Mesendoderm (in vitro differentiated cells): ENCODE results near the gene MPP7.

Experiments
- DNase-seq: peaks from one replicate; pipeline ENCODE4 v3.0.0; 2013
- H2AK5ac ChIP-seq: 2 replicates; pipeline ENCODE4 v1.6.1; 2013; ENCODE audit warnings: low read length, inconsistent platforms
- H2BK120ac ChIP-seq: 2 replicates; pipeline ENCODE4 v1.6.1; 2013; ENCODE audit warnings: low read depth, mild to moderate bottlenecking, low read length, moderate library complexity, mixed read lengths
- H2BK15ac ChIP-seq: replicated peaks from 2 replicates; pipeline ENCODE4 v1.6.1; 2013; ENCODE audit warnings: low read depth, mild to moderate bottlenecking, moderate library complexity
- H2BK5ac ChIP-seq: 2 replicates; pipeline ENCODE4 v1.6.1; 2013; ENCODE audit warnings: low read length, inconsistent platforms
- H3K18ac ChIP-seq: 2 replicates; pipeline ENCODE4 v1.6.1; 2013; ENCODE audit warnings: mild to moderate bottlenecking, low read length, mixed read lengths
- H3K23ac ChIP-seq: one replicate; pipeline ENCODE4 v1.6.1; 2013; ENCODE audit warnings: low read length
- H3K27ac ChIP-seq: 2 replicates; pipeline ENCODE4 v1.5.1; 2013; ENCODE audit warnings: low read depth, mild to moderate bottlenecking, inconsistent platforms, low read length, moderate library complexity
- H3K27me3 ChIP-seq: 2 replicates; pipeline ENCODE4 v1.6.1; 2013; ENCODE audit warnings: low read length, control low read depth, mild to moderate bottlenecking, inconsistent platforms; ENCODE audit not compliant: insufficient read depth, poor library complexity
- H3K36me3 ChIP-seq: 2 replicates; pipeline ENCODE4 v1.6.1; 2013; ENCODE audit warnings: low read length, inconsistent platforms; ENCODE audit not compliant: control insufficient read depth, insufficient read depth
- H3K4ac ChIP-seq: one replicate; pipeline ENCODE4 v1.6.1; 2013; ENCODE audit warnings: low read depth, mild to moderate bottlenecking, low read length, moderate library complexity
- H3K4me1 ChIP-seq: 2 replicates; pipeline ENCODE4 v1.6.1; 2013; ENCODE audit warnings: low read depth, low read length, inconsistent platforms; ENCODE audit not compliant: control insufficient read depth
- H3K4me2 ChIP-seq: 2 replicates; pipeline ENCODE4 v1.6.1; 2013; ENCODE audit warnings: low read length
- H3K4me3 ChIP-seq: 2 replicates; pipeline ENCODE4 v1.5.1; 2013; ENCODE audit warnings: mild to moderate bottlenecking, low read length
- H3K56ac ChIP-seq: one replicate; pipeline ENCODE4 v1.6.1; 2013; ENCODE audit warnings: low read length
- H3K79me1 ChIP-seq: 2 replicates; pipeline ENCODE4 v1.6.1; 2013; ENCODE audit warnings: low read length, inconsistent platforms
- H3K79me2 ChIP-seq: 2 replicates; pipeline ENCODE4 v1.6.1; 2013; ENCODE audit warnings: mild to moderate bottlenecking, low read length; ENCODE audit not compliant: control insufficient read depth, insufficient read depth
- H3K9ac ChIP-seq: 2 replicates; pipeline ENCODE4 v1.6.1; 2013; ENCODE audit warnings: low read length, inconsistent platforms
- H4K5ac ChIP-seq: one replicate; pipeline ENCODE4 v1.6.1; 2013; ENCODE audit warnings: low read length
- H4K8ac ChIP-seq: one replicate; pipeline ENCODE4 v1.6.1; 2013; ENCODE audit warnings: low read depth, mild to moderate bottlenecking, control low read depth, low read length, moderate library complexity
- WGBS: extraction: QIAGEN DNeasy Blood & Tissue Kit; methylation state at CpG from one replicate; pipeline ENCODE4 v1.1.7; 2013; ENCODE audit warnings: low lambda C conversion rate, missing lambda C conversion rate; ENCODE audit not compliant: insufficient coverage; ENCODE audit errors: extremely low coverage; 5-methylcytosine and 5-hydroxymethylcytosine counted together

The MPP7 gene

GRCh38 chr10:28317760-28318159, 14.9 kb upstream of the MPP7 start:
- Histone ChIP-seq H3K4me2 (no peak overlapping the region), H3K27me3 (no peaks in the 10 kb centered on the region), H3K79me2 (no peaks in the 10 kb centered on the region), H3K4me3 (no peak overlapping the region), H3K27ac (no peak overlapping the region), H3K56ac (no peak overlapping the region), H3K36me3 (no peaks in the 10 kb centered on the region), H2BK15ac (no peak overlapping the region), H4K8ac (no peak overlapping the region), H3K4me1 (no peaks in the 10 kb centered on the region), H3K4ac (no peak overlapping the region), H3K23ac (no peak overlapping the region), H4K5ac (no peak overlapping the region), H3K9ac (no peak overlapping the region), H3K79me1 (no peaks in the 10 kb centered on the region), H2AK5ac (no peak overlapping the region), H2BK120ac (no peak overlapping the region), H3K18ac (no peak overlapping the region), H2BK5ac (no peak overlapping the region)
- WGBS: no CpG with 5 or more reads among the region's 7 CpGs
- no peak for DNase-seq

- Histone ChIP-seq H3K27ac (no peak overlapping the region), H2BK5ac (no peak overlapping the region), H3K4me2 (no peak overlapping the region), H3K79me2 (no peaks in the 10 kb centered on the region), H3K4ac (no peak overlapping the region), H2AK5ac (no peak overlapping the region), H3K23ac (no peak overlapping the region), H3K56ac (no peak overlapping the region), H4K5ac (no peak overlapping the region), H3K18ac (no peak overlapping the region), H2BK120ac (no peak overlapping the region), H2BK15ac (no peak overlapping the region), H3K27me3 (no peaks in the 10 kb centered on the region), H3K36me3 (no peaks in the 10 kb centered on the region), H3K79me1 (no peaks in the 10 kb centered on the region), H3K4me3 (no peak overlapping the region), H4K8ac (no peak overlapping the region), H3K9ac (no peak overlapping the region), H3K4me1 (no peaks in the 10 kb centered on the region)
- DNase-seq: no peak
- WGBS: no CpG with 5 or more reads among the region's 5 CpGs
These were observed 13.8 kb upstream of the MPP7 start for GRCh38 chr10:28316696-28317095.

- Histone ChIP-seq H3K79me1 (no peaks in the 10 kb centered on the region), H3K23ac (no peak overlapping the region), H4K8ac (no peak overlapping the region), H3K4me3 (no peak overlapping the region), H2BK5ac (no peak overlapping the region), H3K4me1 (no peaks in the 10 kb centered on the region), H2BK120ac (no peak overlapping the region), H3K18ac (no peak overlapping the region), H2AK5ac (no peak overlapping the region), H3K9ac (no peak overlapping the region), H3K56ac (no peak overlapping the region), H3K36me3 (no peaks in the 10 kb centered on the region), H3K27me3 (no peaks in the 10 kb centered on the region), H4K5ac (no peak overlapping the region), H3K4ac (no peak overlapping the region), H3K4me2 (no peak overlapping the region), H2BK15ac (no peak overlapping the region), H3K27ac (no peak overlapping the region), H3K79me2 (no peaks in the 10 kb centered on the region)
- no peak for DNase-seq
- WGBS: no CpG with 5 or more reads among the region's 4 CpGs
These were observed 12.3 kb upstream of the MPP7 start for GRCh38 chr10:28315140-28315539.

GRCh38 chr10:28314211-28314610, 11.3 kb upstream of the MPP7 start:
- H2AK5ac ChIP-seq: no peak overlapping the region
- no peaks in the 10 kb centered on the region for H3K27me3 ChIP-seq
- H2BK15ac ChIP-seq: no peak overlapping the region
- H2BK5ac ChIP-seq: no peak overlapping the region
- H3K4ac ChIP-seq: no peak overlapping the region
- H3K79me1 ChIP-seq: no peaks in the 10 kb centered on the region
- H2BK120ac ChIP-seq: no peak overlapping the region
- H3K56ac ChIP-seq: no peak overlapping the region
- no peak overlapping the region for H3K9ac ChIP-seq
- H4K8ac ChIP-seq: no peak overlapping the region
- H3K27ac ChIP-seq: no peak overlapping the region
- H4K5ac ChIP-seq: no peak overlapping the region
- H3K18ac ChIP-seq: no peak overlapping the region
- no peaks in the 10 kb centered on the region for H3K79me2 ChIP-seq
- H3K36me3 ChIP-seq: no peaks in the 10 kb centered on the region
- no peak overlapping the region for H3K4me3 ChIP-seq
- no peak for DNase-seq
- H3K4me1 ChIP-seq: no peaks in the 10 kb centered on the region
- H3K4me2 ChIP-seq: no peak overlapping the region
- H3K23ac ChIP-seq: no peak overlapping the region
- no CpG with 5 or more reads among the region's 5 CpGs for WGBS

- Histone ChIP-seq H2BK15ac (no peak overlapping the region), H3K56ac (no peak overlapping the region), H3K27me3 (no peaks in the 10 kb centered on the region), H2BK120ac (no peak overlapping the region), H2AK5ac (no peak overlapping the region), H3K79me2 (no peaks in the 10 kb centered on the region), H3K36me3 (no peaks in the 10 kb centered on the region), H3K4me2 (no peak overlapping the region), H3K18ac (no peak overlapping the region), H2BK5ac (no peak overlapping the region), H3K4me3 (no peak overlapping the region), H3K27ac (no peak overlapping the region), H3K9ac (no peak overlapping the region), H3K23ac (no peak overlapping the region), H4K5ac (no peak overlapping the region), H3K4me1 (no peaks in the 10 kb centered on the region), H3K79me1 (no peaks in the 10 kb centered on the region), H4K8ac (no peak overlapping the region), H3K4ac (no peak overlapping the region)
- WGBS: no CpG with 5 or more reads among the region's 6 CpGs
- no peak for DNase-seq
These were observed 9.7 kb upstream of the MPP7 start for GRCh38 chr10:28312572-28312971.

GRCh38 chr10:28311104-28311503, 8.2 kb upstream of the MPP7 start:
- no peak for DNase-seq
- Histone ChIP-seq H3K18ac (no peak overlapping the region), H3K27ac (no peak overlapping the region), H3K56ac (no peak overlapping the region), H2BK15ac (no peak overlapping the region), H3K4me1 (no peaks in the 10 kb centered on the region), H2AK5ac (no peak overlapping the region), H3K27me3 (no peaks in the 10 kb centered on the region), H2BK120ac (no peak overlapping the region), H3K4me3 (no peak overlapping the region), H3K23ac (no peak overlapping the region), H4K5ac (no peak overlapping the region), H2BK5ac (no peak overlapping the region), H3K36me3 (no peaks in the 10 kb centered on the region), H3K9ac (no peak overlapping the region), H3K79me2 (no peaks in the 10 kb centered on the region), H3K4me2 (no peak overlapping the region), H3K79me1 (no peaks in the 10 kb centered on the region), H4K8ac (no peak overlapping the region), H3K4ac (no peak overlapping the region)
- no CpG with 5 or more reads among the region's 3 CpGs for WGBS
